HG03064 (cell line): ENCODE results near the gene GFOD1.

Experiments
- ATAC-seq: cut with Tn5 transposase; IDR thresholded peaks from one replicate; pipeline ENCODE4 v1.9.1; 2021; ENCODE audit warnings: low read depth; ENCODE audit not compliant: unreplicated experiment

The GFOD1 gene

DNA sequence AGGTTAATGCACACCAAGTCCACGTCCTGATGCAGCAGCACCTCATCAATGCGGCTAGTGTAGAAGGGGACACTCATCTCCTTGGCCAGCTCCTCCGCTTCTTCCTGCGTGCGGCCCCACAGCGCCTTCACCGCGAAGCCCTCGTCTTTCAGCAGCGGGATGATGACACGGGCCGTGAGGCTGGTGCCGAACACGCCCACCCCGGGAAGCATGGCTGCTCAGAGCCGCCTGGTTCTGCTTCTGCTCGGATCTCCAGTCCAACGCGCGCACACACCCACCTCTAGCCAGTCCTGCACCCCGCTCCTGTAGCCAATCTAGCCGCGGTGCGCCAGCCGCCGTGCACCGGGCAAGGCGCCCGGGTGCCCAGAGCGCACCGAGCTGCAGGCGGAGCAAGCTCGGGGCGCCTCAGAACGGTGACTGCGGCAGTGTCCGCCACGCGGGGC, 700 bp downstream of the GFOD1 start:
- peak; percentile 28 for ATAC-seq

DNA sequence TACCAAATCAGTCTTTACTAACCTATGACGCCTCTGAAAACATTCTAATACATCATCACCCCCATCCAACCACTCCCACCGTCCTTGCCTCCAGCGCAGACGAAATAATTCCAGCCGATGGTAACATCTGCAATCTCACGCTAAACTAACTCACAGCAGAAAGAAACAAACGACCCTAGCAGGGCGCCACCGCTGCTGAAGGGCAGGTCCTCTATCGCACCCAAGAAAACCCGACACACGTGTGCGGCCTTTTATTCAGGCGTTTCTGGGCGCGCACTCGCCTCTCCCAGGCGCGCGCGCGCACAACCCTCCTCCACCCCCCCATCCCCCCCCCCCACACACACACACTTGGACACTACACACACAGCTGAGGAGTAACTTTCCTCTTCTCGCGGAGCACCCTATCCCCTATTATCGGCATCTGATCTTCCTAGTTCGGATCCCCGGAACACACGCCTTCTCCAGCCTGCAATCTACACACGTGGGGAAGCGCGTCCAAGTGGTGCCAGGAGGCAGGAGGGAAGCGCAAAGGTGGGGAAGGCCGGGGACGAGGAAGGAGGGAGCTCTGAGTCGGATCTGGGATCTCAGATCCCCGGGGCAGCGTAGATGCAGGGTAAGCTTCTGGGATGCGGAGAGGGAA, 1.4 kb downstream of the GFOD1 start:
- no peak for ATAC-seq

DNA sequence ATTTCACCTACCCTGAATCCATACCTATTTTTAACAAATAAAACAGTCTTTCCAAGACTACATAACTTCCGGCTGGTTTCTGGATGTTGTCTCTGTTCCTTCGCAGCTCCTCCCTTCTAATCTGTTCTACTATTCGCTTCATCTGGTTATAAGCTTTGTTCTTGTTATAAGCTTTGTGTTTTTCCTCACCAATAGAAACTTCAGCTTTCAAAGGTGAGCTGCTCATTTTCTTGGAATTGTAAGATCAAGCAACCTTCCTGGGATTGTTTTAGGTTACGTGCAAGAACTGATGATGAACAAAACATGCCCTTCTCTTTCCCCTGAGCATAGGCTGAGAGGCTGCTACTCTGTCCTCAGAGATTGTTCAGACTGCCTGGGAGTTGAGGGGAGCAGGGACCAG, 2.1 kb downstream of the GFOD1 start:
- ATAC-seq, result no peak

DNA sequence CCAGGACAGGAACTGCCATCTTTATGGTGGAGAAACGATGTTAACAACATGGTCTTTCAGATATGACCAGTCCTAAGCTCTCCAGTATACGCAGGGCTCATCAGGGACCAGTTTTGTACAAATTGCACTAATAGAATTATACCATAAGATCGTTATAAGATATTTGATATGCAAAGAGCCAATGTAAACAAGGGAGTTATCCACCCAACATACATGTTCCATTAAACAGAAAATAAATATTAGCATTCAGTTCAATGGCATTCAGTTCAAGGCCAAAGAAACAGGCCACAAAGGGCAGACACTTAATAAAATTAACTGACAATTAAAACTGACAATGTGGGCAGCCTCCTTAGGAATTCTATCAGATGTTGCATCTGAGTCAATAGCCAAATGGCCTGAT, 2.6 kb downstream of the GFOD1 start:
- no peak for ATAC-seq

DNA sequence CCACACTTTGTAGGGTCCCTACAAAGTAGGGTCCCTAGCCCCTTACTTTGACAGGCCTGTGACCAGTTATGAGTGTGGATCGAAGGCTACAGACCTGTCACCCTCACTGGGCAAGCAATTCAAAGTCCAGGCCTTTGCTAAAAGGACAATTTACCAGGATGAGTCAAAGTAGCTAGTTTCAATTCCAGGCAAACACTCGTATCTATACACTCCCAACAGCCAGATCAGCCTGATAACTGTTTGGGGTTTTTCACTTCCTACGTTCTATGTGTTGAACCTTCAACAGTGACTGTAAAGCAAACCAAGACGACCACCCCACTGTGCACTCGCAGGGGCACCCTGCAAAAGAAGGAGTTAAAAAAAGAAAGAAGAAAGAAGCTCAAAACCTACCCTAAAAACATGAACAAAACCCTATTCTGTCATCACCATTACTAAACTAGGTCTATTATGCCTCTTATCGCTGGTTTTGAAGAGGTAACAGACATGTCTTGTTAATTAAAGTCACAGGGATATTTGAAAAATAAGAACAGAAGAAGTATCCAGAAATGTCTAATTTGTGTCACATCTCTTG, 3.2 kb downstream of the GFOD1 start:
- ATAC-seq, result no peak

DNA sequence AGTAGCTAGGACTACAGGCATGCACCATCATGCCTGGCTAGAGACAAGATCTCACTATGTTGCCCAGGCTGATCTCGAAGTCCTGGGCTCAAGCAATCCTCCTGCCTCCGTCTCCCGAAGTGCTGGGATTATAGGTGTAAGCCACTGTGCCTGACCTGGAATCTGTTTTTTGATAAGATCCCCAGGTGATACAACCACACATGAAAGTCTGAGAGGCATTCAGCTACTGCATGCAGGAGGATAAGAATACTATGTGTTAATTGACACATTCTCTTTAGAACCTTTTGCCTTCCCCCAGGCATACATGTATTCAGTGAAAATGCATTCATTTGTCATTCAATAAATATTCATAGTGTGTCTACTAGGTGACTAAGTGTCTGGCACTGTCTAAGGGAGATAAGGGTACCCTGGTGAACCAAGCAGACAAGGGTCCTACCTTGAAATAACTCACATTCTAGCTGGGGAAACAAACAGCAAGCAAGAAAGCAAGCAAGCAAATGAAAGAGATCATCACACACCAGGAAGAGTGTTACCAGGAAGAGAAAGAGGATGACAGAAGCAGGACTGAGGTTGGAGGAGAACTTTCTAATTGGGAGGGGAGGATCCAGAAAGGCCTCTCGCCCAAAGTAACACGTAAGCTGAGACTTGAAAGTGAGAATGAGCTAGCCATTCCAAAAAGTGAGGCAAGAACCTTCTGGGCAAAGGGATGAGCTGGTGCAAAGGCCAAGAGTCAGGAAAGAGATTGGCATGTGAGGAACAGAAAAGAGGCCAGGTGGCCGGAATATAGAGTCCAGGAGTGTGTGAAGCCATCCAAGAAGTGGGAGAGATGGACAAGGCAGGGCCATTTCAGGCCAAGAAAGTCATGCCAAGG, 6.5 kb downstream of the GFOD1 start:
- ATAC-seq, result no peak

DNA sequence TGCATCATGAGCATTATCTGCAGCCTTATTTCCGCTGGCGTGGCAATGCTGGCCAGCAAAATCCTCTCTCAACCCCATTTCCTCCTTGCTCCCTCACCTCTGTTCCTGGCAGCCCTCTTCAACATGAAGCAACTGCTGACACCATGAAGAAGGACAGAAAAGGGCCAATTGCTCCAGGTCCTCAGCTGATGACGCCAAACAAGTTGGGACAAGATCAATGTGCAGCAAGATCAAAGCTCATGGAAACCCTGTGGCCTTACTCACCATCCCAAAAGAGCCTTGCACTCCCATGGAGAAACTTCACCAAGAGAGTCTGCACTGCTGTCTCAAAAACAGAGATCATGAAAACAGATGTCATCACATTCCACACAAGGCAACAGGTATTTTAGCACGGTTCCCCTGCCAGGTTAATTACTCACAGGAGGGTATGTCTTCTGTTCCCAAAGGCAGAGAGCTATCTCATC, 7.4 kb downstream of the GFOD1 start:
- no peak for ATAC-seq

DNA sequence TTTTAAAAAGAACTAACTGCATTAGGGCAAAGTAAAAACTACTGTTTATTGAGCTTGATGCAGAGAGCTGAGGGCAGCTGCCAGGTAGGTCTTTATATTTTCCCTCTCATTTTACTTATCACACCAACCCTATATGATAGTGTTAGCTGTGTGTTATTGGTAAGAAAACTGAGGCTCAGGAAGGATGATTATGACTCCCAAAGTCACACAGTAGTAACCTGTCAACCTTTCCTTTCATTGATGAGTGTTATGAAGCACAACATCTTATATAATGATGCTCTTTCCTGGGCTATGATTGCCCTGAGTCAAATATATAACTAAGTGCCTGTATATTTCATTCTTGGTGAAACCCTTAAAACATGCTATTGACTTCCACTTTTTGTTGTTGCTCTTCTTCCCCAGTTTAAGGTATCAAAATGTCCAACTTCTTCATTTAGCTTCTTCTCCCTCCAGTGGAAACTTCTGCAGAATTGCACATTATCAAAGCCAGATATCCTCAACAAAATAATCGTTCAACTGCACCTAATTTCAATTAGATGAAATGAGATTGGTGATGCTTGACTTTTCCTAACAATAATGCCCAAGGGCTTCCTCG, 8.1 kb downstream of the GFOD1 start:
- no peak for ATAC-seq

DNA sequence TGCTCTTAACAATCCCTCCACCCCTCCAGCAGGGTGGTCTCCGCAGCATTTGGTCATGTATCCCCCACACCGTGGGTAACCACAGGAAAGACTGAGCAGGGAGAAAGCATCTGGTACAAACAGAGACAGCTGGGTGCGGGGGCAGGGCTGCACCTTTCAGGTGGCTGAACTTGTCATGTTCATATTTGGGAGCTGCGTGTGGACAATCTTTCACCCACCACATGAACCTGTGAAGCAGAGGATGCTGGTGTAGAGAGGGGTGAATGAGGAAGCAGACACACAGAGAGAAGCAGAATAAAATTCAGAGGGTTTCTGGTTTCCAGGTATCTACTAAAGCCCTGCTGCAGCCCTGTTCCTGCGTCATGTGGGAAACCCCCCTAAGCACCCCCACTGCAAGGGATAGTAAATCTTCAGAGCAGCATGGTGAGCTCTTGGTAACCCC, 8.9 kb downstream of the GFOD1 start:
- no peak for ATAC-seq

DNA sequence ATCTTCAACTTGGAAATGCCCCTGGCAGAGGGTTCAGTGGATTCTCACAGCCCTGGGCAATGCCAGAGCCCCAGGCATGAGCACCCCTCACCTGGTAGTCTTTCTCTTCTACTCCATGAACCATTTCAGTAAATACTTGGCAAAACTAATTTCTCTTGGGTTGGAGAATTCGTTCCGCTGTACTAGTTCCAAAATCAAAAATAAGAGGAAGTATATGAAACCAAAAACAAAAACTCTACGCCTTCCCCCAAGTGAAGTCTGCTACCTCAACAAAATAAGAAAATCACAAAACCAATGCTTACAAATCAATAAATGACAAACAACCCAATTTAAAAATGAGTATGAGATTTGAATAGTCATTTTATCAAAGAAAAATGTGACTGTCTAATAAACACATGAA, 12.6 kb downstream of the GFOD1 start:
- no peak for ATAC-seq

DNA sequence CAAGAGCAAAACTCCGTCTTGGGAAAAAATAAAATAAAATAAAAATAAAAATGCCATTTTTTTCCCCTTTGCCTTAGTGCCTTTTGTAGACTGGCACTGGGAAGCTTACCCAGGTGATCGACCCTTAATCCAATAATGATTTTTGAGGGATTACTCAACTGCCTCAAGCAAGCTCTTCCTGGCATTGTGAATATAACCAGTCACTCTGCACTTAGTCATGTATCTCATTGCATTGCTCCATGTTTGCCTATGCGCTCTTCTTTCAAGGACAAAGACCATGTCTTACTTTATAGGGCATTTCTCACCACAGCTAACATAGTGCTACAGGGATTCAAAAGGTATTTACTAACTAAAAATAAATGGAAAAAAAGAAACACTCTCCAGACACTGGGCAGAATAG, 13.0 kb downstream of the GFOD1 start:
- ATAC-seq, result no peak

DNA sequence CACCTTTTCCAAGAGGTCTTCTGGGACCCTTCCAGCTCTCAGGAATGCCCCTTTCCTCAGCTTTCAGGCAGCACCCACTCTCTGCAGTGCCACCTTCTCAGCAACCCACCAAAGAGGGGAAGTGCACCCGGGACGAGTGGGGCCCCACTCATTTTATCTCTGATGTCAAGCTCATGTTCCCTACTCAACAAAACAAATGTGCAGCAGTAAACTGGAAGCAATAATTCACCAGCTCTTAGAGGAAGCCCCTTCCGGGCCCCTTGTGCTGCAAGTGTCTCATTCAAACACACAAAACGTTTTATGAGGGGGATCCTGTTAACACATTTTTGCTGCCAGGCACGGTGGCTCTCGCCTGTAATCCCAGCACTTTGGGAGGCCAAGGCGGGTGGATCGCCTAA, 13.6 kb downstream of the GFOD1 start:
- no peak for ATAC-seq

DNA sequence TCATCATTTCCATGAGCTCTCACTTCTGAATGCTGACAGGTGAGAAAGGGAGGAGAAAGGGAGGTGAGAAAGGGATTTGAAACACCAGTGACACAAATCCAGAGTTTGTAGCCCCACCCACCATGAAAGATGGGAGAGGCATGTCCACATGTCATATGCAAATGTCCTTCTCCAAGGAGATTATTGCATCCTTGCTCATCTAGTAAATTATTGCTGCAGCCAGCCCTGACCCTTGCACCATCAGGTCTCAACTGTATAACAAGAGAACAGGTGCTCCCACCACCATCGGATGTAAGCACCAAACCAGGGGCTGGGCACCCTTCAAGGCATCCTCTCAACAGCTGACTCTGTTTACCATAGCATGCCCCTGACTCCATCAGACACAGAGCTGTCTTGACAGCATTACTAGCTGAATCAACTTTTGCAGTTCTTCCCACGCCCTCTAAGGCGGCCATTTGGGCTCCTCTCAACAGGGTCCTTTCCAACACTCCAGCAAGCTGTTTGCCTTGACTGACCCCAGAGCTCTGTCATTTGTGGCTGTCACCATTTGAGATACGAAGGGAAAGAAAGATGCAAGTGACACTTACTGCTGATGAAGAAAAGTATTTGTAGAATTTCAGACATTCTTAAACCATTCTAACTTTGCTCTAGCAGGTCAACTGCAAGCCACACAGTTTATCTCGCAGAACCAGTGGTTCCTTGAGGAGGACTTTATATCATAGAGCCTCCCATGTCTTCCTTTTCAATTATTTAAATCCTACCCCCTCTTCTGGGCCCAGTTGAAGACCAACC, 14.2 kb downstream of the GFOD1 start:
- ATAC-seq, result no peak

DNA sequence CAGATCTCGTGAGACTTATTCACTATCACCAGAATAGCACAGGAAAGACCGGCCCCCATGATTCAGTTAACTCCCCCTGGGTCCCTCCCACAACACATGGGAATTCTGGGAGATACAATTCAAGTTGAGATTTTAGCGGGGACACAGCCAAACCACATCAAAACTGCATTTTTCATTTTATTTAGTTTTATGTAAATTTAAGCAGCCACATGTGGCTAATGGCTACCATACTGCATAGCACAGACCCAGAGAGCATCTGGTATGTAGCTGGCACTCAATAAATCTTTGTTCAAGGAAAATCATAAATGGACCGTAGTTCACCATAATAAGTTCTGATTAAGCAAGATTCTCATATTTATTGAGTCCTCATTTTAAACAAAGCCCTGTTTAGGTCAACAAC, 15.3 kb downstream of the GFOD1 start:
- ATAC-seq, result no peak

DNA sequence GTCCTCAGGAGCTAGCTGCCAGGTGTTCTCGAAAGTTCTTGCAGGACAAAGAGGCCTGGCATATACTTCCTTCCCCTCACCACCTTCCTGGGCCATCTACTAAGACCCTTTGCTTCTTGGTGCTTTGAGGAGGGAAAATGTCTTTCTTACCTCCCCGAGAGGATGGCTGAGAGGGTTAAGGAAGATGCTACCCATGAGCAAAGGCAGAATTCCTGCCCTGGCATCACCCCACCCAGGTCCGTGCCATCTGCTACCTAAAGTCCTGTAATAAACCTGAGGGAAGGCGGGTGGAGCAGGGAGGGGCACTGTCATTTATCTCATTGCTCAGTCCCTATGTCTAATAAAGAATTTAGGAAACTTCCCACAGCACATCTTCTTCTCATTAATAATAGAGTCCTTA, 16.2 kb downstream of the GFOD1 start:
- ATAC-seq, result no peak

DNA sequence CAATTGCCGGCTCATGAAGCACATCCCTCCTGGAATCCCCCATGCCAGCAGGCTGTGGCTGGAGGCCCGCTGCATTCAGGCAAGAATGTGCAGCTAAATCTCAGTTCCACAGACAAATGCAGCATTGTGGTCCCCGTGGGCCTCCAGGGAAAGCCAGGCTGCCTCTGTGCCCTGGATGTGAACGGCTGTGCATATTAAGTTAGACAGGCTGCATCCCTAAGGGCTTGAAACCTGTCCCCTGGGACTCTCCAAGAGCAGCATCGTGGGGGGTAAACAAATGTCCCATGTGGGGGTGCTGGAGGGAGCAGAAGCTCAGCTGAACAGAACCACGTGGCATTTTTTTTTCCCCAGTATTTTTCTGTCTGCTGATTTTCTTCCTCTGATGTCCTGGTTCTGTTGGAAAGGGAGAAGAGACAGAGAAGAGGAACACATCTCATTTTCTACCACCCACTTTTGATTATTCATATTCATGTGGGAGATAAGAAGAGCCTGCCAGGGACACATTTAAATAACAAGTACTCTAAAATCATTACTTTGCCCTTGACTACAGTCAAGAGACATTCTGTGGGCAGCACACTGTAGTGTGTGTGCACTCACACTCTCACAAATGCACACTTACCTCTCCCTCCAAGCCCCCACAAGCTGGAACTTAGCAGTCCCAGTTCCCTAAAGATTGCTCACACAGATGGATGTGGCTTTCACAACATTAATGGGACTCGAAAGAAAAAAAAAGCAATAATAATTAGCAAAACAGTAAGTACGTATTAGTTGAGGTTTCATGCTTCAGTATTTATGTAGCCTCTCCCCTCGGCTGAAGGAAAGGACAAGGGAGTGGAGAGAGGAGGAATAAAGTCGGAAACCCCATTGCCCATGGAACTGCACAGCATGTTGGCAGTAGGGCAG, 16.9 kb downstream of the GFOD1 start:
- ATAC-seq, result no peak

DNA sequence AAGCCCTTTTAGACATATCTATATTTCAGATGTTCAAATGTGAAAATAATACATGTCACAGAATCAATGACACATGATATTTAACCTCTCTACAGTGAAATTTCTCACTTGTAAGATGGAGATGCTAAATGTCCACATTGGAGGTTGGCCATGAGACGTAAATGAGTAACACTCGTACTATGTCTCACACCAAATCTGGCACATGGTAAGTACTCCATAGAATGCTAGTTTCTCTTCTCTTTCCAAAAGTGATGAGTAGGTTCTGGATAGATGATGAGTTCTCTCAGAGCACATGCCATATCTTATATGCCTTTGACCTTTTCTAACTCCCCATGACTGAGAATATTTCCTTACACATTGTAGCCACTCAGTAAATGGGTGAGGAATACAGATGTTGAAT, 17.7 kb downstream of the GFOD1 start:
- ATAC-seq, result no peak

DNA sequence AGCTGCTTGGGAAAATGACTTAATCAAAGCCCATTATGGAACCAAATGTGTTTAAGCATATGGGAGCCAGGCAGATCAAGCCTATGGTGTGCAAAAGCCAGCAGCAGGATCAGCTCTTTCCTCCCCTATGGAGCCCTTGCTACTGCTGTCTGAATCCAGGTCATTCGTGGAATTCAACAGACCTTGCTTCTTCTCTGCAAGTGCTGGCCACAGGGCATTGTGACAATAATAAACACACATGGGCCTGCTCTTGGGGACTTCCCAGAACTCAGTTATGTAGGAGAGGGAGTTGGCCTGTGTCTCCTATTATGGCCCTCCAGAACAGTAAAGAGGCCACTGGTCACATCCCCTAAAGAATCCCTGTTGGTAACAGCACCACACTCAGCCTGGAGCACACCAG, 18.6 kb downstream of the GFOD1 start:
- no peak for ATAC-seq

DNA sequence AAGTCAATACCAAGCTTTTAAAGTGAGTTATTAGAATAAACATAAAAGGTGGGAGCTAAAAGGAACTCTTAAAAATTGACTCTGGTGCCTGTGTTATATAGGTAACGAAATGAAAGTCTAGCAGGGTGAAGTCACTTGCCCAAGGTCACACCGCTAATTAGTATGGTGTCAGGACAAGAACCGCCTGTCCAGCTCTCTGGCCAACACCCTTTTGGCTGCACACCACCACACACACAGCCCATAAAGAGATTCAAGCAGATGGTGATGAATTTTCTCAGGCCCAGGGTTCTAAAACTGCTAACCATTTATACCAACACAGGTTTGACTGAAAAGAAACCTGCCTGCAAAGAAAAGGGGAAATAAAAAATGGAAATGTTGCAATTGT, 20.2 kb downstream of the GFOD1 start:
- ATAC-seq, result no peak
